Measurements from ENCODE around the gene VPS37D. TPM values are rescaled to one million over a fixed set of nuclear protein-coding genes. Genes with fewer than 3 reads are reported as not detected.

The VPS37D gene
- total and polyA plus RNA-seq, 3 donors from 2014 or later, result 10.3 to 24.8 (median 15.0) TPM

DNA sequence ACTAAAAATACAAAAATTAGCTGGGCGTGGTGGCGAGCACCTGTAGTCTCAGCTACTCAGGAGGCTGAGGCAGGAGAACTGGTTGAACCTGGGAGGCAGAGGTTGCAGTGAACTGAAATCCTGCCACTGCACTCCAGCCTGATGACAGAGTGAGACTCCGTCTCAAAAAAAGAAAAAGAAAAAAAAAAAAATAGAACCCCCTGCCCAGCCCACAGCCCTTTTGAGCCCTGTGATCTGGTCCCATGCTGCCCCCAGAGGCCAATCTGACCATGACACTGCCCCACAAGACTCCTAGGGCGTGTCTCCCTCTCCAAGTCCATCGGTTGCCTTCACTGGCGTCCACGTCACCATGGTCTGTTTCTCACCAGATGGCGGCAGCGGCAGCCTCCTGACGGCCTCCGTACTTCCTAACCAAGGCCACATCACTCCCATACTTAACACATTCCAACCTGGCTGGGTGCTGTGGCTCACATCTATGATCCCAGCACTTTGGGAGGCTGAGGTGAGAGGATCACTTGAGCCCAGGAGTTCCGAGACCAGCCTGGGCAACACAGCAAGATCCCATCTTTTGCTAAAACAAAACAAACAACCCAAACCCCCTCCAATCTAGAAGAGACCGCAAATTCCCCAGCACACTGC, 33.8 kb downstream of the VPS37D start:
- Histone ChIP-seq H3K27ac (no peak overlapping the region), H3K27me3 (no peaks in the 10 kb centered on the region), H3K4me3 (no peak overlapping the region), H3K4me1 (peaks cover 5% of the 10 kb centered on the region), H3K36me3 (ENCODE audit: low read depth, missing control alignments) (no peaks in the 10 kb centered on the region), H3K9me3 (no peaks in the 10 kb centered on the region)
- WGBS, 2 donors, result 74 to 78% methylated on average over 13 of the region's 13 CpGs
- no peak for TF ChIP-seq POLR2A (IDR thresholded peaks at IDR 0.05)
- TF ChIP-seq, protein P1, sequence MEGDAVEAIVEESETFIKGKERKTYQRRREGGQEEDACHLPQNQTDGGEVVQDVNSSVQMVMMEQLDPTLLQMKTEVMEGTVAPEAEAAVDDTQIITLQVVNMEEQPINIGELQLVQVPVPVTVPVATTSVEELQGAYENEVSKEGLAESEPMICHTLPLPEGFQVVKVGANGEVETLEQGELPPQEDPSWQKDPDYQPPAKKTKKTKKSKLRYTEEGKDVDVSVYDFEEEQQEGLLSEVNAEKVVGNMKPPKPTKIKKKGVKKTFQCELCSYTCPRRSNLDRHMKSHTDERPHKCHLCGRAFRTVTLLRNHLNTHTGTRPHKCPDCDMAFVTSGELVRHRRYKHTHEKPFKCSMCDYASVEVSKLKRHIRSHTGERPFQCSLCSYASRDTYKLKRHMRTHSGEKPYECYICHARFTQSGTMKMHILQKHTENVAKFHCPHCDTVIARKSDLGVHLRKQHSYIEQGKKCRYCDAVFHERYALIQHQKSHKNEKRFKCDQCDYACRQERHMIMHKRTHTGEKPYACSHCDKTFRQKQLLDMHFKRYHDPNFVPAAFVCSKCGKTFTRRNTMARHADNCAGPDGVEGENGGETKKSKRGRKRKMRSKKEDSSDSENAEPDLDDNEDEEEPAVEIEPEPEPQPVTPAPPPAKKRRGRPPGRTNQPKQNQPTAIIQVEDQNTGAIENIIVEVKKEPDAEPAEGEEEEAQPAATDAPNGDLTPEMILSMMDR (IDR thresholded peaks at IDR 0.05), result peak; percentile 24 to 61 (median 42)
- peak; percentile 70 for DNase-seq
- intact Hi-C loops (cut with DNase I; ENCODE audit: low total_unique reads), result no loop called here

DNA sequence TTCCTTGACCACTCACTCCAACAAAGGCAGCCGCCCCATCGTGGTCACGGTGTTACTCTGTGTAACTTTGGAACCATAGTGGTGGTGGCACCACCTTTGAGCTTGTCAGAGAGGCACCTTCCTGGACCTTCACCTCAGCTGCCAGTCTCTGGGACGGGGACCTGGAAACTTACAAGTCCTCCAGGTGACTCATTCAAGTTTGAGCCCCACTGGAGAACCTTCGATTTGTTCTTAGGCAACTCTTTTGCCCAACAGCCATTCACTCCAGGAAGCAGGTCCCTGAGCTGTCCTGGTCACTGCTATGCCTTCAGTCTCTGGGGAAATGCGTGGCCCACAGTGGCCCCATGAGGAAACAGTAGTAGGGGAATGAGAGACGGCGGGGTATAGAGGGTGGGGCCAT, 34.6 kb downstream of the VPS37D start:
- Histone ChIP-seq H3K4me1 (peaks cover 10% of the 10 kb centered on the region), H3K9me3 (no peaks in the 10 kb centered on the region), H3K27me3 (no peaks in the 10 kb centered on the region), H3K4me3 (no peak overlapping the region), H3K27ac (no peak overlapping the region), H3K36me3 (ENCODE audit: low read depth, missing control alignments) (no peaks in the 10 kb centered on the region)
- DNase-seq, result no peak
- TF ChIP-seq POLR2A (IDR thresholded peaks at IDR 0.05), result no peak
- TF ChIP-seq, protein P1 (IDR thresholded peaks at IDR 0.05), result no peak
- 77 to 85% methylated on average over 7 to 8 of the region's 8 CpGs for WGBS, 2 donors
- intact Hi-C loops (cut with DNase I; ENCODE audit: low total_unique reads), result no loop called here

DNA sequence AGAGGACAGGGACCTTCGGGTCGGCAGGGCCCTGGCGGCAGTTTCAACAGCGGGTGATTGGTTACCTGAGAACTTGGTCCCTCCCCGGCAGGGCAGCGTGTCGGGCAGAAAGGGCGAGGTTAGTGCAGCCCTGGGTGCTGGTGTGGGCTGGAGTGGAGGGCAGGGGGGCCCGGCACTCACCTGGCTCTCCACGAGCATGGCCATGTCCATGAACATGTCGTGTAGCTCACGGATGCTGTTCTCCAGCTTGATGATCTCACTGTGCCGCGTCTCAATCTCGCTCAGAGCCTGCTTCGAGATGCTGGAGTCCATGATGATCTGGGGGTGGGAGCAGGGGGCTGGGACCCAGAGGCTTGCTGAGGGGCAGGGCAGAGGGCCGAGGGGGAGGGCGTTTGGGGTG, 35.0 kb downstream of the VPS37D start:
- H3K4me3 ChIP-seq, result no peak overlapping the region
- intact Hi-C loops (cut with DNase I; ENCODE audit: low total_unique reads), result no loop called here
- no peaks in the 10 kb centered on the region for H3K9me3 ChIP-seq
- WGBS, 2 donors, result 92 to 94% methylated on average over 12 to 18 of the region's 18 CpGs
- no peaks in the 10 kb centered on the region for H3K27me3 ChIP-seq
- DNase-seq, result no peak
- H3K4me1 ChIP-seq, result peaks cover 10% of the 10 kb centered on the region
- no peak overlapping the region for H3K27ac ChIP-seq
- TF ChIP-seq, protein P1 (IDR thresholded peaks at IDR 0.05), result no peak
- no peak for TF ChIP-seq POLR2A (IDR thresholded peaks at IDR 0.05)
- H3K36me3 ChIP-seq (ENCODE audit: low read depth, missing control alignments), result no peaks in the 10 kb centered on the region

GRCh38 chr7:73703225-73703624, 35.6 kb downstream of the VPS37D start:
- intact Hi-C loops (cut with DNase I; ENCODE audit: low total_unique reads), result no loop called here
- Histone ChIP-seq H3K4me1 (peaks cover 10% of the 10 kb centered on the region), H3K36me3 (ENCODE audit: low read depth, missing control alignments) (no peaks in the 10 kb centered on the region), H3K4me3 (peak overlapping the region in 1 of 2 donors; percentile 43), H3K9me3 (no peaks in the 10 kb centered on the region), H3K27me3 (no peaks in the 10 kb centered on the region), H3K27ac (peak overlapping the region in 1 of 2 donors; percentile 8)
- DNase-seq, result no peak
- TF ChIP-seq, protein P1 (IDR thresholded peaks at IDR 0.05), result no peak
- TF ChIP-seq POLR2A (IDR thresholded peaks at IDR 0.05), result no peak
- WGBS, 2 donors, result 59 to 61% methylated on average over 9 to 13 of the region's 13 CpGs
